Activated naive CD4-positive, alpha-beta T cell treated with anti-CD3 and anti-CD28 coated beads for 36 hours (primary cell): Measurements from ENCODE around the gene ZNG1C. TPM values are rescaled to one million over a fixed set of nuclear protein-coding genes. Genes with fewer than 3 reads are reported as not detected.

Experiments used
- total RNA-seq, 2 experiments: library from RNA; stranded (reverse); gene quantifications; one replicate each; pipeline ENCODE4 v1.2.3, GENCODE V29; 2021

ZNG1C gene
- total RNA-seq, 2 experiments from 2014 or later = 30.1 to 36.7 TPM

Other genes starting within 250 kb of the ZNG1C start
- gene FOXD4L3, start 60.9 kb downstream of the ZNG1C start, total RNA-seq = not detected
- not detected for gene PGM5, start 114.6 kb downstream of the ZNG1C start, total RNA-seq